ENCODE results near the gene PRDM12.

Gene PRDM12

DNA sequence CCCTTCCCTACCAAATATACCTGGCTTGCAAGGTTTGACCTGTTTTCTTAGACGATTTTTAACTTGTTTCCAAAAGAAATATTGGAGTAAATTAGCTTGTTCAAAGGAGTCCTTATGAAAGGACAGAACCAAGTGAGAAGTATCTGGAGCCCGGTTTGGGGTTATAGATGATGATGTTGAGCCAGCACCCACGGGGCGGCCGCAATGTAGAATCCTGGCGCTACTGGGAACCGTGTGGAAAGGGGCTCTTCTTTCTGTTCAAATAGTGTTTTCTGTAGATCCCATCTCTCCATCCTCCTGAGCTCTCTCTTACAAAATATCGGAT is 28.7 kb downstream of the PRDM12 start:
- DNase-seq: no peak

DNA sequence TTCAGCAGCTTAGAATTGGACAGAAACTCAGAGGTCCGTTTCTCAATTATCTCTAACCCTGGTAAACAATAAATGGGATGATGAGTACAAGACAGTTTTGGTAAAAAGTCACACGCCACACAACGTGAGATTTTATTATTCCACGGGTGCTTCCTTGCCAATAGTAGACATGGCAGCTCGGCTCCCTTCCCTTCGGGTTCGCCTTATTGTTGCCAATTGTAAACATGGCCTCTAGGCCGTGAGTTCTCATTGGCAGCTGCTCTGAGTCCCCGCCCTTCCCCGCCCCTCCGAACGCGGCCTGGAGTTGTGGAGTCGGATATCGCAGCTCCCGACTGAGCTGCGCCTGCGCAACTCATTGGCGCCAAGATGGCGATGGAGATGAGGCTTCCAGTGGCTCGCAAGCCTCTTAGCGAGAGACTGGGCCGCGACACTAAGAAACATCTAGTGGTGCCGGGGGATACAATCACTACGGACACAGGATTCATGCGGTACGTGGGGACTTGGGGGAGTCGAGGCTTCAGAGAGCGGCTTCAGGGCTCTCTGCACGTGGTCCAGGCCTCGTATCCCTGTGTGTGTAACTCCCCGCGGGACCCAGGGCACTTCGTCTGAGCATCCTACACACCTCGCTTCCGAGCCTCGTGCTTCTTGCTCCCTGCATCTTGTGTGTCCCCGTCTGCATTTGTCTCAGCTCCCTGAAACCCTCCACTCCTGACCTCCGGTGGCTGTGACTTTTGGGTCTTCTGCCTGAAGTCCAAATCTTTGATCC is 29.2 kb downstream of the PRDM12 start, which contains the start of gene EXOSC2:
TSS of gene EXOSC2 (plus strand) at position 355 of the 766 bp plus-strand sequence. CDS start at position 367, 12 bp downstream.
- DNase-seq: peak; percentile 99

DNA sequence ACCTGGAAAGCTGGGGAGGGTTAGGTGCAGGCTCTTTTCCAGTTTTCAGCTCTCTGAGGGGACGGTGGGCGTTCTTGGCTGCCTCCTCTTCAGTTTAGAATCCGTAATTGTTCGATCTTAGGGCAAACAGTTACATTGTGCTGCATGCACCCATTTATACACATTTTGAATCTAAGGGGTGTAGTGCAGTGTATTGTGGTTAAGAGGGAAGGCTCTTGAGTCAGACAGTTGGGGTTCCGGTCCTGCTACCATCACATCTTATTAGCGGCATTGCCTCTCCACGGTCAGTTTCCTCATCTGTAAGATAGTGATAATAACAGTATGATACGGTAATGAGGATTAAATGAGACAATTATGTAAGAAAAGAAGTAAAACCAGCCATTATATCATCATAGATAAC is 29.8 kb downstream of the PRDM12 start:
- DNase-seq: no peak

DNA sequence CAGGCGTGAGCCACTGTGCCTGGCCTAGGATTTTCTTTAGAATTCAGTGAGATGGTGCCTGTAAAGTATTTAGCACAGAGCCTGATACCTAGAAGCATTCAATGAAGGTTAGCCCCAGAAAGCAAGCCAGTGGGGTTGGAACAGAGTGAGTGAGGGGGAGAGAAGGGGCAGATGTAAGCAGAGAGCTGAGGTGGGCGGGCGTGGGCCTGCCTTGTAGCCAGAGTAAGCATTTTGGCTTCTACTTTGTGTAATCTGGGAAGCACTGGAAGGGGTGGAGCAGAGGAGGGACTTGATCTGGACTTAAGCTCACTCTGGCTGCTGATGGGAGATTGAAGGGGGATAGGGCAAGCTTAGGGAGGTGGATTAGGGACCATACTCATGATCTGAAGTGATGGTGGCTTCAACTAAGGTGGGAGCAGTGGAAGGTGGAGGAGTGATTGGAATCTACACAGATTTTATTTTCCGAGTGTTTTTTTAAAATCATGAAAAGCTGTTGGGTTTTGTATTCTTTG is 31.8 kb downstream of the PRDM12 start:
- DNase-seq: no peak

DNA sequence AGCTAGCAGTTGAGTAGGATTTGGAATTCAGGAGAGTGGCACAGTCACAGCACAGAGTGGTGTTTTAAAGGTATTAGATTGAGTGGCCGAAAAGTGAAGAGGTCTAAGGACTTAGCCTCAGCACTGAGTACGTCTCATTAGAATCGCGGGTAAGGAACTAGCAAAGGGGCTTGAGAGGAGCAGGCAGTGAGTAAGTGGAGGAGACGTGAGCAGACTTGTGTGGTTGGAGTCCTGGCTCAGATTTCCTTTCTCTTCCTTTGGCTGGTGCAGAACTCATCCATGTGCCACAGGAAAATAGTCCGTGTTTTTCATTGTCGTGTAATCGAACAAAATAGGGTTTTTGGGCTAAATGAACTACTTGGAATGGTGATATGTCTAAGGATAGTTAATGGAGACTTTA is 32.6 kb downstream of the PRDM12 start:
- DNase-seq: no peak

DNA sequence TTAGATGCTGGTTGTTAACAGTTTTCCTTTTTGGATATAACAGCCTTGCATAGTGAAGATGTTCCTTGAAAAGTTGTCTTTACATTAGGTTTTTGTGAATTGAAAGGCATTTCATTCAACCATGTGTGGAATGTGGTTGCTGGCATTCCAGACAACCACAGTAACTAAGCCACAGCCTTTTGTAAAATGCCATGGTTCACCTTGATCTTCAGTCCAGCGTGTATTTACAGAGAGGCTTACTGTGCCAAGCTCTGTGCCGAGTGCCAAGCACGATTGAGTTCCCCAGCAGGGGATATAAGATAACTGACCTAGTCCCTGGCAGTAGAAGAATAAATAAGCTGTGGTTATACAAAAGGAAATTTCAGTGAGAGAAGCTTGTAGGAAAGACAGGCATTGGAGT is 34.1 kb downstream of the PRDM12 start:
- DNase-seq: no peak

DNA sequence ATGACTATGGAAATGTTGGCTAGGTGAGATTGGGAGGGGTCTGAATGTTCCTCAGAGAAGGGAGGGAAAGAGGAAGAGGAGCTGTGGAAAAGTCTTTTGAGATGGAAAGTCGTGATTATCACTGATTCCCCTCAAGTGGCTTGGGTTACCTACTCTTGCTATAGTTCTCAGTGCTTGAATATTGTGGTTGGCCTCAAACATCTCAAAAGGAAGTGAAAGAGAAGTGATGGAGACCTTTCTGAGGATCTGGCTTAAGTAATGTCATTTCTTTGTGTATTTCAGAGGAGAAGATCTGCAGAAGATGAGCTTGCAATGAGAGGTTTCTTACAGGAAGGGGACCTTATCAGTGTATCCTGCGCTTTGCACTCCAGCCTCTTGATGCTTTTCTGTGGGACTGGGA is 34.7 kb downstream of the PRDM12 start:
- DNase-seq: no peak

DNA sequence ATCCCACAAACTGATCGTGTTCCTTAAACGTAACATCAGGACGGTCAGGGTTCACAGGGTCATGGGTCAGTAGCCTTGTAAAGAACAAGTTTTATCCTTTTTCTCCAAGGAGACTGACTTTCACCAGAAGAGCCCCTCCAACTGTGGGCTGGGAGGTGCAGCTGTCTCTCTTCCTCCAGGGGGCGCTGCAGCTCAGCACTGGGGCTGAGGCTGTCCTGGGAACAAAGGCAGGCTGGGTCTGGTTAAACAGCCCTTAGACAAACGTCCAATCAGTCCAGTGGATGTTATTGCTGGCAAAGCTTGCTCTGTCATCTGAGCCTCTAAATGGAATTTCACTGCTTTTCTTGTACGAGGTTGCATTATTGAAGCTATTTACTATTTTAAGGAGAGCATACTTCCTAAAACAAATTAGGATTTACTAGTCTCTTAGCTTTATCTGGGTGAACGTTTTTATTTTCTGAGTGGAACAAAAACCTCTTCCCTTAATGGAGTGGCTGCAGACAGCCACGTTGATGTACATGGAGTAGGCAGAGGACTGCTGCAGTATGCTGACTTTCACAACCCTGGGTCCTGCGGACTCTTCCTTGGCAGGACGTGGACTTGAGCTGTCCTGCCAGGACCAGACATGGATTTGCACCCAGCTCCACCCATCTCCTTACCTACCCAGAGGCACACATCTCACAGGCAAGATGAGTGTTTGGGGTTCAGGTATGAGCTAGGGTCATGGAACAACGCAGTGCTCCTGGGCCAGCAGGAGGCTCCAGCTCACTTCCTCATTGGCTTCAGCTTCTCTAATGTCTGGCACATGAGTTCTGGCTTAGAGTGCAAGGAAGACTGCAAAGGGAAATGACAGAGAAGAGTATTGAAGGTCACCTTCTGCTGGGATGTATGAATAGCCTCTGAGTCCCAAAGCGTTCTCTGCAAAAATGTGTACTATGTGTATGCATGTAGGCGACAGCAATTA is 36.9 kb downstream of the PRDM12 start:
- DNase-seq: peak; percentile 63 to 69

DNA sequence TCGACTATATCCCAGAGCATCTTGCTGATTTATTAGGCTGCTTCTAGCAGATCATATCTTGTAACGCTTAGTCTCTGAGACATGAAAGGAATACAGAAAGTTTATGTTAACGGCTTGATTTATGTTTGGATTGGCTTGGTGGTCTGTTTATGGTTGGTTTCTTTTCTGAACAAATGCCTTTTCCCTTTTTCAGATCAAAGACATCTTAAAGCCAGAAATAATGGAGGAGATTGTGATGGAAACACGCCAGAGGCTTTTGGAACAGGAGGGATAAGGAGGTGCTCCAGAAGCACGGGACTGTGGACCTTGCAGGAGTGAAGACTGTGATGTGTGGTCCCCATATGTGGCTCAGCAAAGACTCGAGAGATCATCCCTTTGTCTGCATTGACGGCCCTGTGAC is 39.1 kb downstream of the PRDM12 start:
- no peak for DNase-seq

DNA sequence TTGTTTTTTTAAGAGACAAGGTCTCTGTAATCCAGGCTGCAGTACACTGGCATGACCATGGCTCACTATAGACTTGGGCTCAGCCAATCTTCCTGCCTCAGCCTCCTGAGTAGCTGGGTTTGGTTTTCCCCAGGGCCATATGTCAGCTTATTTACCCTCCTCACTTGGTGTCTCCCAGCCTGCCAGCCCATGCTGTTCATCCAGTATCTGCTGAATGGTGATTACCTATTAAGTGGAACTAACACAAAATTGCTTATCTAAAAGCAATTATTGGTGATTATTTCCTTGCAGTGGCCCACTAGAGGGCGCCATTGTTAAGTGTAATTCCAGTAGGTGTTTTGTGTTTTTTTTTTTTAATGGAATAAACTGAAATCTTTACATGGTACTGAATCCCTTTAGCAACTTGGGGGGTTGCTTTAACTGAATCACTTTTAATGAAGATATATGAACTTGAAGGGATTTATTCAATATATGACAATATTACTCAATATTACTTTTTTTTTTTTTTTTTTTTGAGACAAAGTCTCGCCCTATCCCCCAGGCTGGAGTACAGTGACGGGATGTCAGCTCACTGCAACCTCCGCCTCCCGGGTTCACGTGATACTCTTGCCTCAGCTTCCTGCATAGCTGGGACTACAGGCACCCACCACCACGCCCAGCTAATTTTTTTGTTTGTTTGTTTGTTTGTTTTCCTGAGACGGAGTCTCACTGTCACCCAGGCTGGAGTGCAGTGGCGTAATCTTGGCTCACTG is 43.0 kb downstream of the PRDM12 start:
- peak; percentile 66 to 68 for DNase-seq

DNA sequence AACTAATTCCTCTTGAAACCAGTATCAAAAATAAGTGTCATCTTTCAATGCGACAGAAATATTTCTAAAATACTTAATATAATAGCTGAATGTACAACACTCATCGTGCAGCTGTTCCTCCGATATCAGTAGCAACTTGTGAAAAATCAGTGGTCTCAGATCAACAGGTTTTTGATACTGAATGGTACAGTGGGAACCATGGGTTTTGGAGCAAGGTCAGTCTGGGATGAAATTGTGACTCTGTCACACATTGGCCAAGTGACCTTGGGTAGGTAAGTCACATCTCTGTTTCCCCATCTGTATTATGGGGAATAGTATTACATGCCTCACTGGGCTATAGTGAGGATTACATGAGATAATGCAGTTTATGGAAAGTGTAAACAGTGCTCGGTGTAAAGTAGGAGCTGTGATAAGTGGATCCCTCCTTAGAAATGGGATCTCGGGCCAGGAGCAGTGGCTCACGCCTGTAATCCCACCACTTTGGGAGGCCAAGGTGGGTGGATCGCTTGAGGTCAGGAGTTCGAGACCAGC is 46.5 kb downstream of the PRDM12 start:
- no peak for DNase-seq

DNA sequence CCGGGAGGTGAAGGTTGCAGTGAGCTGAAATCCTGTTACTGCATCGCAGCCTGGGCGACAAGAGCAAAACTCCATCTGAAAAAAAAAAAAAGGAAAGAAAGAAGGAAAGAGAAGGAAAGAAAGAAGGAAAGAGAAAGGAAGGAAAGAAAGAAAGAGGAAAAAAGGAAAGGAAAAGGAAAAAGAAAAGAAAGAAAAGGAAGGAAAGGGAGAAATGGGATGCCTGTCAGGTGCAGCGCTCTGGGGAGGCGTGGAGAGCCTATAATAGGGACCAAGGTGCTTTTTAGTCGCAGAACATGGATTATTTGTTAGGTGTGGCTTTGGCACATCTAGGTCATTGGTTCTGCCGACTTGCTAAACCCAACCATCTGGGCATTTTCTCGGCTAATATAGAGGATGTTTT is 47.1 kb downstream of the PRDM12 start:
- DNase-seq: no peak

DNA sequence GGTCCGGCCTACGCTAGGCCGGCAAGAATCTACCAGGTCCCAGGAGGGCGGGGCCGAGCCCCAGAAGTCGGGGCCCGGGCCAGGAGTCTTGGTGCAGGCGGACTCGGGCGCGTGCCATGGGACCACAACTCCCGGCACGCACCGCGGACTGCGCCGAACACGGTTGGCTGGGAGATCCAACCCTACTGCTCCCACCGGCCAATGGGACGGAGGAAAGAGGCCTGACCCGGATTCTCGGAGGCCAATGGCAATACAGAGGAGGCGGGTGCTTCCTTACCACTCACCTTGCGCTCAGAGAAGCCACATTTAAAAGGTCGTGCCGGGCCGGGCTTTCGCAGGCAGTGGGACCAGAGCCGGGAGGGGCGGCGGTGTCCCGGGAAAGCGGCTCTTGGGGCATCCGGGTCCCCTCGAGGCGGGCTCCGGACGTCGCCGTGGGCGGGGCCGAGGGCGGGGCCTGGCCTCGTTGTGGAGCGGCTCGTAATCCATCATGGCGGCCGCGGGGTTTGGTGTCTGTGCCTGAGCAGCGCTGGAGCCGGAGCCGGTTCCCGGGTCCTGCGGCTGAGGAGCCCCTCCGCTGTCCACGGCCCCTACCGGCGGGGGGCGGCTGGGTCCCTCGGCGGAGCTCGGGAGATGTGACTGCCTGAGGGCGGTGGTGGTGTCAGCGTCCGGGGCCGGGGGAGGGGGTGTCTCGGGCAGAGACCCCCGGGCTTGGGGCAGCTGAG is 48.3 kb downstream of the PRDM12 start:
- DNase-seq: peak; percentile 92 to 94

DNA sequence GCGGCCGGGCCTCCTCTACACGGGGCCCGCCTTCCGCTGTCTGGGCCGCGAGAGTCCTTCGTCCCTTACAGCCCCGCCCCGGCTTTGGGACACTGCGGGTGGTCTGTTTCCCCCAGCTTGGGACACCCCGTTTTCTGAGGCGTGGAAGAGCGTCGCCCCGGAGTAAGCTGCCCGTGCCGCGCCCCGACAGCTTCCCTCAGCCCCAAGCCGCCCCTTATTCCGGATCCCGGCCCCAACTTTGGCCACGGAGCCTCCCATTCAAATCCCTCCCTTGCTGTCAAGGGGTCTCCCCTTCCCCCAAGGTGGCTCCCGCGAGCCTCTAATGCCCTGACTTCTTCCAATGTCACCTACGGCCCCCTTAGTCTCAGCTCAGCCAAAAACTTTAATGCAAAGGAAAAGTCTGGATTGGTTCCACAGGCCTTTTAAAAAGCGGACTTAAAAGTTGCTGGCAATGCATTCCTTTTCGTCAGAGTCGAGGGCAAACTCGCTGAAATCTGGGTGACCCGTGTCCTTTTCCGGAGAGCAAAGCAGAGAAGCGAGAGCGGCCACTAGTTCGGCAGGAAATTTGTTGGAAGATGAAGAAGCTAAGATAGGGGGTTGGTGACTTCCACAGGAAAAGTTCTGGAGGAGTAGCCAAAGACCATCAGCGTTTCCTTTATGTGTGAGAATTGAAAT is 49.0 kb downstream of the PRDM12 start:
- DNase-seq: no peak

DNA sequence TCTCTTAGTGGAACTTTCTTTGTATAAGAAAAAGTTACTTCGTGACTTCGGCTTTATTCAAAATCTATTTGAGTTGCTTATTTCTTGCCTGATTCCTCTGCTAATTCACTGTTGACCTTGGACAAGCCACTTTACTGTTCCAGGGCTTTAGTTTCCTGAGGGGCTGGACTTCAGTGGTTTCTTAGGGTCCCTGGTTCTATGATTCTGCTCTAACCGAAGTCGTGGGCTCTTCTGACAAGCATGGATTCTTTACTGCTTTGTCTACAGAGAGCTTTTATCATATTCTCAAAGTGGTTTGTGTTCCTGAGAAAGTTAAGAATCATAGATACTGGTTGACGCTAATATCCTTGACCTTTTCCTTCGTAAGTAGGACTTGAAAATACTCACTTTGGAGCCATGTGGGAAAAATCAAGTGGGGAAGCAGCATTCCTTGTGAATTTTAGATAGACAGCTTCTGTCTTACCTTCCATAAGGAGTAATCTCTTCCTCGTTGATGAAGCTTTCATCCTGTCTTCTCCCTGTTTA is 50.3 kb downstream of the PRDM12 start:
- DNase-seq: no peak

DNA sequence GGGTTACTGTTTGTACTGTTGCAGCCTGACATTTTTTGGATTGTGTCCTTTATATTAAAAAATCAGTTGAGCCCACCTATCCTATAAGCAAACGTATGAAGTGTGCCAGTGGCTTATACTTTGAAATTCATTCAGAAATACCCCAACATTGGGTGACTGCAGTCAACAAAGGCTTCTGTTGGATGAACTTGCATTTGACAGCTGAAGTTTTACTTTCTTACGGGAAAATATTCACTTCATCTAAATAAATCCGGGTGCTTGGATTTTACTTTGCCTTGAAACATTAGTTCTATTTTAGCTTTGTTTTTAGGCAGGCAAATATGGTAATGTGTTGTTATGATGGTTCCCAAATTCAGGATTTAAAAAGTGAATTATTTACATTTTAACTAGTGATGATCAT is 50.9 kb downstream of the PRDM12 start:
- DNase-seq: no peak

DNA sequence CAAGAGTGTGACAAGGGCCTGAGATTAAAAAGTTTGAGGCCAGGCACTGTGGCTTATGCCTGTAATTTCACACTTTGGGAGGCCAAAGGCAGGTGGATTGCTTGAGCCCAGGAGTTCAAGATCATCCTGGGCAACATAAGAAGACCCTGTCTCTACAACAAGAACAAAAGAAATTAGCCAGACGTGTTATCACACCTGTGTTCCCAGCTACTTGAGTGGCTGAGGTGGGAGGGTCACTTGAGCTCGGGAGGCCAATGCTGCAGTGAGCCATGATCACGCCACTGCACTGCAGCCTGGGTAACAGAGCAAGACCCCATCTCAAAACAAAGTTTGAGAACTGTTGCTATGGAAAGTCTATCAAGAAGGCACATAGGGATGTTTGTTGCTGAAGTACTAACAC is 54.2 kb downstream of the PRDM12 start:
- DNase-seq: no peak

DNA sequence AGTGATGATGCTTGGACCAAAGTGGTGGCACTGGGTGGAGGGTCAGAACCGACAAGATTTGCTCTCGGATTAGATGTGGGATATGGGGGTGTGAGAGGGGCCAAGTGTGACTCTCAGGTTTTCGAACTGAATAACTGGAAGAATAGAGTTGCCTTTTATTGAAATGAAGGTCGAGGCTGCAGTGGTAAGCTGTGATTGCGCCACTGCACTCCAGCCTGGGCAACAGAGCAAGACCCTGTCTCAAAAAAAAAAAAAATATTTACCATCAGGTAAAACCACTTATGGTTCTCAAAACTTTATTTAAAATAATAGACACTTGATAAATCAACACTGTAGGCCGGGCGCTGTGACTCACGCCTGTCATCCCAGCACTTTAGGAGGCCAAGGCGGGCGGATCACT is 56.4 kb downstream of the PRDM12 start:
- DNase-seq: no peak

DNA sequence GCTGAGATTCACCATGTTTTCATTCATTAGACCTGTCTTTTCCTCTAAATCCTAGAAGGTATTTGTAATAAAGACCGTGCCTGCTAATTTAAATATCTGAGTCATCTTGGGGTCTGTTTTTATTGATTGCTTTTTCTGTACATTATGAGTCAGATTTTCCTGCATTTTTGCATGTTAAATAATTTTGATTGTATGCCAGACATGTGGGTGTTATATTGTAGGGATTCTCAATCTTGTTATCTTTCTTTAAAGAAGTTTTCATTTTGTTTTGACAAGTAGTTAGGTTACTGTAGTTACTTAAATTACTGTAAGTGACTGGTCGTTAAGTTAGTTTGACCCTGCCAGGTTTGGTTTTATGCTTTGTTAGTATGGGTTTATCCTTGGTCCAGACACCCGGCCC is 64.3 kb downstream of the PRDM12 start:
- no peak for DNase-seq

DNA sequence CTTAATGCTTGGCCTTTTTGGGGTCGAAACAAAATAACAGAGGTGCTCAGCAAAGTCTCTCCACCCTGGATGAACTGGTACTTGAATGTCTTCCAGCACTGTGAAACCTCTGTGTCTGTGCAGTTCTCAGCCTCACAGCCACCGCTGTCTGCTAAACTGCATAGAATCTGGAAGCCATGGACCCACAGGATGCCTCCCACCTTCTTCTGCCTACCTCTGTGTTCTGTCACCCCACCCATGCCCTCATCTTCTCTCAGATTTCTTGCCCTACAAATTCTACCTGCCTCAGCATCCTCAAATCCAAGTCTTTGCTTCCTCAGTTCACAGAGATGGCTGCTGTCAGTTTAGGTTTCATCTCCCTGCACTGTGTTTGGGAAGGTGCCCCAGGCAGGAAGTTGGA is 64.8 kb downstream of the PRDM12 start:
- no peak for DNase-seq

DNA sequence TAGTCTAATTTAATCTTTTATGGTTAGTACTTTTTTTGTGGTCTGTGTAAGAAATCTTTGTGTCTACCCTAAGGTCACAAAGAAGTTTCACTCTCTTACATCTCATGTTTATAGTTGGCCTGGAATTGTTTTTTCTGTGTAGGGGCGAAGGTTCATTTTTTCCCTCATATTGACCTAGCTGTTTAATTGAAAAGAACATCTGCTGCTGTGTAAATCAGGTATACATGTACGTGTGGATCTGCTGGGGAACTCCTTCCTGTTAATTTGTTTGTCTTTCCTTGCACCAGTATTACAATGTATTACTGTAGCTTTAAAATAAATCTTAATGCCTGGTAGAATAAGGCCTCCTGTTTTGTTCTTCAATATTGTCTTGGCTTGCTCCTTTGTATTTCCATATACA is 67.0 kb downstream of the PRDM12 start:
- no peak for DNase-seq
